ENCODE measurements around the gene SLC22A15. TPM values are rescaled to one million over a fixed set of nuclear protein-coding genes. Genes with fewer than 3 reads are reported as not detected.
A peak's percentile ranks its signal among the peaks of the same experiment; 100 is the strongest.
"Not testable (repeated sequence)": the region's sequence is repeated elsewhere in the genome, so short reads cannot be mapped to it uniquely, and the experiment has no call there.

The SLC22A15 gene
- polyA plus RNA-seq (ENCODE audit: insufficient read length), result 0.62 TPM

GRCh38 chr1:115976062-115976920, at the start of gene SLC22A15:
SLC22A15 (plus strand) TSS chr1:115976513; CDS start chr1:115976628, 115 bp downstream.
- peak; percentile 13 for DNase-seq (ENCODE audit: low read depth)

- no peak for DNase-seq (ENCODE audit: low read depth)
Observed at GRCh38 chr1:115927971-115928370, 48.3 kb upstream of the SLC22A15 start.

GRCh38 chr1:115929881-115930280, 46.4 kb upstream of the SLC22A15 start:
- peak; percentile 38 for DNase-seq (ENCODE audit: low read depth)

- no peak for DNase-seq (ENCODE audit: low read depth)
Observed at GRCh38 chr1:115933625-115934024, 42.7 kb upstream of the SLC22A15 start.

- DNase-seq (ENCODE audit: low read depth), result no peak
Observed at GRCh38 chr1:115939455-115939854, 36.9 kb upstream of the SLC22A15 start.

- DNase-seq (ENCODE audit: low read depth), result no peak
Observed at GRCh38 chr1:115946116-115946515, 30.2 kb upstream of the SLC22A15 start.

- DNase-seq (ENCODE audit: low read depth), result no peak
Observed at GRCh38 chr1:115949156-115949555, 27.2 kb upstream of the SLC22A15 start.

GRCh38 chr1:115951560-115951959, 24.8 kb upstream of the SLC22A15 start:
- no peak for DNase-seq (ENCODE audit: low read depth)

- no peak for DNase-seq (ENCODE audit: low read depth)
Observed at GRCh38 chr1:115952547-115952946, 23.8 kb upstream of the SLC22A15 start.

- no peak for DNase-seq (ENCODE audit: low read depth)
Observed at GRCh38 chr1:115953180-115953579, 23.1 kb upstream of the SLC22A15 start.

- DNase-seq (ENCODE audit: low read depth), result no peak
Observed at GRCh38 chr1:115954684-115955083, 21.6 kb upstream of the SLC22A15 start.

- no peak for DNase-seq (ENCODE audit: low read depth)
Observed at GRCh38 chr1:115955228-115955627, 21.1 kb upstream of the SLC22A15 start.

GRCh38 chr1:115958866-115959265, 17.4 kb upstream of the SLC22A15 start:
- DNase-seq (ENCODE audit: low read depth), result no peak

- no peak for DNase-seq (ENCODE audit: low read depth)
Observed at GRCh38 chr1:115969509-115969908, 6.8 kb upstream of the SLC22A15 start.

GRCh38 chr1:115971778-115972177, 4.5 kb upstream of the SLC22A15 start:
- DNase-seq (ENCODE audit: low read depth), result not testable (repeated sequence)

GRCh38 chr1:115973154-115973553, 3.2 kb upstream of the SLC22A15 start:
- DNase-seq (ENCODE audit: low read depth), result no peak

- DNase-seq (ENCODE audit: low read depth), result no peak
Observed at GRCh38 chr1:115975569-115976061, 698 bp upstream of the SLC22A15 start.

GRCh38 chr1:115976921-115977498, 697 bp downstream of the SLC22A15 start:
- no peak for DNase-seq (ENCODE audit: low read depth)

GRCh38 chr1:115977499-115978258, 1.4 kb downstream of the SLC22A15 start:
- DNase-seq (ENCODE audit: low read depth), result no peak

GRCh38 chr1:115978292-115978941, 2.1 kb downstream of the SLC22A15 start:
- DNase-seq (ENCODE audit: low read depth), result no peak

GRCh38 chr1:115980156-115980555, 3.8 kb downstream of the SLC22A15 start:
- DNase-seq (ENCODE audit: low read depth), result no peak
